A549 (cell line): ENCODE data around the gene PKDCC. TPM values are rescaled to one million over a fixed set of nuclear protein-coding genes. Genes with fewer than 3 reads are reported as not detected.

Experiments
- ATAC-seq, 2 experiments: fragments of 200-7000 bp in 1 of 2; fragments of >200 bp in 1 of 2; cut with Nextera tagmentation in 1 of 2; cut with Tn5 transposase in 1 of 2; 3 replicates each; pipeline versions ENCODE4 v1.8.0 to v1.9.1; 2018 to 2020; ENCODE audit warnings: mild to moderate bottlenecking in 1 of 2, moderate library complexity in 1 of 2
- CTCF ChIA-PET: fragments of 300-600 bp; sonication (Branson Sonifier 250); formaldehyde crosslinking; extraction: SDS; loops from one replicate; lab custom pipeline; 2021; ENCODE audit warnings: antibody characterized with exemption, inconsistent platforms; lab: Yijun Ruan, JAX
- POLR2A ChIA-PET: fragments of 350-600 bp; formaldehyde crosslinking; extraction: SDS; loops from one replicate; lab custom pipeline; 2021; ENCODE audit warnings: antibody characterized with exemption, inconsistent platforms; lab: Yijun Ruan, JAX
- DNase-seq, 2 experiments: peaks; one replicate each; pipeline versions ENCODE4 v3.0.0 to v3.0.0-alpha.2; 2011 to 2016; ENCODE audit warnings: low read depth in 1 of 2, low spot score in 1 of 2
- FAIRE-seq: peaks from 2 replicates; lab custom pipeline; 2011; peaks lifted over from hg19 to GRCh38; lab: Jason Lieb, UNC
- H3K27ac ChIP-seq, 2 experiments: fragments of >200 bp; sonication (Bioruptor Twin); formaldehyde crosslinking; 3 replicates each; pipeline ENCODE4 v1.5.1; 2016 to 2017
- H3K4me1 ChIP-seq: fragments of >200 bp; sonication (Bioruptor Twin); formaldehyde crosslinking; 3 replicates; pipeline ENCODE4 v1.6.1; 2016
- H3K4me2 ChIP-seq: fragments of >200 bp; sonication (Bioruptor Twin); formaldehyde crosslinking; 3 replicates; pipeline ENCODE4 v1.6.1; 2016
- H3K4me3 ChIP-seq: fragments of >200 bp; sonication (Bioruptor Twin); formaldehyde crosslinking; 3 replicates; pipeline ENCODE4 v1.5.1; 2016
- H3K9me3 ChIP-seq: fragments of >200 bp; sonication (Bioruptor Twin); formaldehyde crosslinking; 3 replicates; pipeline ENCODE4 v1.6.1; 2016
- BHLHE40 ChIP-seq: IDR thresholded peaks from 2 replicates; pipeline ENCODE4 v1.6.1; 2012; ENCODE audit warnings: low read depth, low read length, inconsistent platforms
- CBX2 ChIP-seq: fragments of 200-600 bp; sonication (generic); IDR thresholded peaks from 2 replicates; pipeline ENCODE4 v1.6.1; 2016; ENCODE audit warnings: low read depth, mild to moderate bottlenecking, borderline replicate concordance
- CBX8 ChIP-seq: fragments of 200-600 bp; sonication (generic); IDR thresholded peaks from 2 replicates; pipeline ENCODE4 v1.6.1; 2016
- ESRRA ChIP-seq: fragments of 150-350 bp; IDR thresholded peaks from 2 replicates; pipeline ENCODE4 v1.6.1; 2014; ENCODE audit warnings: mild to moderate bottlenecking, low read length, borderline replicate concordance
- FOSB ChIP-seq: fragments of 250-450 bp; sonication (Bioruptor Pico); IDR thresholded peaks from 2 replicates; pipeline ENCODE4 v1.5.0; 2020; ENCODE audit warnings: mild to moderate bottlenecking, moderate library complexity
- FOXS1 ChIP-seq: fragments of 250-450 bp; sonication (Bioruptor Pico); IDR thresholded peaks from 2 replicates; pipeline ENCODE4 v1.5.0; 2020; ENCODE audit warnings: mild to moderate bottlenecking, moderate library complexity
- HDAC2 ChIP-seq: fragments of 200-600 bp; sonication (generic); IDR thresholded peaks from 2 replicates; pipeline ENCODE4 v1.6.1; 2016
- HEYL ChIP-seq: fragments of 250-450 bp; sonication (Bioruptor Pico); IDR thresholded peaks from 2 replicates; pipeline ENCODE4 v1.8.0; 2021; ENCODE audit warnings: mild to moderate bottlenecking, moderate library complexity
- MYC ChIP-seq: IDR thresholded peaks from 2 replicates; pipeline ENCODE4 v1.6.1; 2012; ENCODE audit warnings: mild to moderate bottlenecking, inconsistent platforms, low read length, improper control_type of control experiment, borderline replicate concordance
- NFE2L2 ChIP-seq: fragments of 150-350 bp; conservative IDR thresholded peaks from 2 replicates; pipeline ENCODE4 v1.6.1; 2014; ENCODE audit warnings: low read length
- POLR2A ChIP-seq: IDR thresholded peaks from 2 replicates; pipeline ENCODE4 v1.6.1; 2012; ENCODE audit warnings: mild to moderate bottlenecking, low read length
- RAD21 ChIP-seq, 2 experiments: fragments of >200 bp in 1 of 2; sonication (Bioruptor Twin) in 1 of 2; formaldehyde crosslinking in 1 of 2; IDR thresholded peaks in 1 of 2; conservative IDR thresholded peaks in 1 of 2; 2 replicates in 1 of 2; 3 replicates in 1 of 2; pipeline ENCODE4 v1.6.1; 2012 to 2018; ENCODE audit warnings: inconsistent platforms in 1 of 2
- RARB ChIP-seq: fragments of 250-450 bp; sonication (Bioruptor Pico); IDR thresholded peaks from 2 replicates; pipeline ENCODE4 v1.8.0; 2021; ENCODE audit warnings: mild to moderate bottlenecking, moderate library complexity
- SREBF2 ChIP-seq: fragments of 450-650 bp; IDR thresholded peaks from 2 replicates; pipeline ENCODE4 v1.6.1; 2014; ENCODE audit warnings: mild to moderate bottlenecking, moderate library complexity
- TFCP2L1 ChIP-seq: fragments of 250-450 bp; sonication (Bioruptor Pico); IDR thresholded peaks from 2 replicates; pipeline ENCODE4 v1.5.0; 2021; ENCODE audit warnings: mild to moderate bottlenecking
- TP53 ChIP-seq: fragments of 250-450 bp; sonication (Bioruptor Pico); IDR thresholded peaks from 2 replicates; pipeline ENCODE4 v1.5.0; 2021; ENCODE audit warnings: mild to moderate bottlenecking, moderate library complexity
- ZFP36 ChIP-seq: fragments of 450-650 bp; IDR thresholded peaks from 2 replicates; pipeline ENCODE4 v1.6.1; 2014; ENCODE audit warnings: borderline replicate concordance; ENCODE audit not compliant: partially characterized antibody
- ZNF302 ChIP-seq: fragments of 250-450 bp; sonication (Bioruptor Pico); IDR thresholded peaks from 2 replicates; pipeline ENCODE4 v1.9.0; 2021; ENCODE audit warnings: inconsistent platforms, mild to moderate bottlenecking, moderate library complexity
- ZSCAN20 ChIP-seq: fragments of 250-450 bp; sonication (Bioruptor Pico); IDR thresholded peaks from 2 replicates; pipeline ENCODE4 v1.8.0; 2022; ENCODE audit warnings: mild to moderate bottlenecking, moderate library complexity
- WGBS: methylation state at CpG from one replicate; pipeline ENCODE4 v1.1.6; 2017; ENCODE audit errors: missing lambda C conversion rate; 5-methylcytosine and 5-hydroxymethylcytosine counted together
- polyA plus RNA-seq, 4 experiments: library from polyadenylated mRNA; depleted of rRNA in 3 of 4; stranded (reverse); fragments of >200 nt; fragmentation: RNase III in 1 of 4; extraction: RNeasy Plus Mini Kit Qiagen cat#74134 plus additional on column Dnase treatment in 1 of 4; gene quantifications; 2 replicates in 3 of 4; 3 replicates in 1 of 4; pipeline ENCODE4 v1.2.3, GENCODE V29; 2011 to 2017
- TF ChIP-seq, protein P1 (sequence below): fragments of >200 bp; sonication (Bioruptor Twin); formaldehyde crosslinking; IDR thresholded peaks from 3 replicates; pipeline ENCODE4 v1.5.1; 2016
- TF ChIP-seq, protein P2 (sequence below): fragments of 250-450 bp; sonication (Bioruptor Pico); IDR thresholded peaks from 2 replicates; pipeline ENCODE4 v1.5.0; 2020; ENCODE audit warnings: low read depth, mild to moderate bottlenecking, moderate library complexity
- TF ChIP-seq, protein P3 (sequence below): fragments of 450-650 bp; IDR thresholded peaks from 2 replicates; pipeline ENCODE4 v1.6.1; 2014; ENCODE audit warnings: antibody characterized with exemption
- TF ChIP-seq, protein P4 (sequence below): fragments of >200 bp; sonication (Bioruptor Twin); formaldehyde crosslinking; IDR thresholded peaks from 3 replicates; pipeline ENCODE4 v1.6.1; 2016

PKDCC gene
- polyA plus RNA-seq, 2 of the 4 experiments (the other 2 are of a cell fraction): 30.0 to 64.5 TPM

DNA sequence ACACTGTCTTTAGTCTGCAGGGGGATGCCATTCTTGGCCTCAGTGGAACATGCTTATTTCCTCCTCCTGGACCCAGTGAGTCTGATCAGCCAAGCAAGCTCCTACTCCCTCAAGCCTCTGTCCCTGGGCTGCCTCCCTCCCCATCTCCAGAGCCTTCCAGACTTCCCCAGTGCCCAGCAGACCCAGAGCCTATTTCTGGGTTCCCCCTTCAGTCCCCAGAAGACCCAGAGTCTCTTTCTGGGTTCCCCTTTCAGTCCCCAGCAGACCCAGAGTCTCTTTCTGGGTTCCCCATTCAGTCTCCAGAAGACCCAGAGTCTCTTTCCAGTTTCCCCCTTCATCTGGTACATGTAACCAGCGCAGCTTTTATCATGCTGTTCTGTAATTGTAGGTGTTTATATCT, 17.0 kb upstream of the PKDCC start:
- H3K27ac ChIP-seq: no peak overlapping the region
- ChIA-PET POLR2A (no interaction called here), CTCF (interaction anchor here (1.3 to 2.1 kb wide), 2 partner anchors 38 to 56 kb away, joined by 3 to 5 read pairs; no protein-coding TSS in a partner anchor)
- no peaks in the 10 kb centered on the region for H3K9me3 ChIP-seq
- no peaks in the 10 kb centered on the region for H3K4me1 ChIP-seq
- no peak for FAIRE-seq
- DNase-seq: no peak
- WGBS: 93% methylated on average over 1 of the region's 1 CpG
- no peak overlapping the region for H3K4me3 ChIP-seq
- no peak overlapping the region for H3K4me2 ChIP-seq
- TF ChIP-seq, protein P1, sequence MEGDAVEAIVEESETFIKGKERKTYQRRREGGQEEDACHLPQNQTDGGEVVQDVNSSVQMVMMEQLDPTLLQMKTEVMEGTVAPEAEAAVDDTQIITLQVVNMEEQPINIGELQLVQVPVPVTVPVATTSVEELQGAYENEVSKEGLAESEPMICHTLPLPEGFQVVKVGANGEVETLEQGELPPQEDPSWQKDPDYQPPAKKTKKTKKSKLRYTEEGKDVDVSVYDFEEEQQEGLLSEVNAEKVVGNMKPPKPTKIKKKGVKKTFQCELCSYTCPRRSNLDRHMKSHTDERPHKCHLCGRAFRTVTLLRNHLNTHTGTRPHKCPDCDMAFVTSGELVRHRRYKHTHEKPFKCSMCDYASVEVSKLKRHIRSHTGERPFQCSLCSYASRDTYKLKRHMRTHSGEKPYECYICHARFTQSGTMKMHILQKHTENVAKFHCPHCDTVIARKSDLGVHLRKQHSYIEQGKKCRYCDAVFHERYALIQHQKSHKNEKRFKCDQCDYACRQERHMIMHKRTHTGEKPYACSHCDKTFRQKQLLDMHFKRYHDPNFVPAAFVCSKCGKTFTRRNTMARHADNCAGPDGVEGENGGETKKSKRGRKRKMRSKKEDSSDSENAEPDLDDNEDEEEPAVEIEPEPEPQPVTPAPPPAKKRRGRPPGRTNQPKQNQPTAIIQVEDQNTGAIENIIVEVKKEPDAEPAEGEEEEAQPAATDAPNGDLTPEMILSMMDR: no peak
- TF ChIP-seq ZNF302 (CRISPR knock-in tag): no peak
- TF ChIP-seq ZFP36: no peak
- TF ChIP-seq CBX2: no peak
- TF ChIP-seq HEYL (CRISPR knock-in tag): no peak
- TF ChIP-seq SREBF2: no peak
- no peak for TF ChIP-seq HDAC2
- no peak for TF ChIP-seq RARB (CRISPR knock-in tag)
- no peak for TF ChIP-seq POLR2A
- no peak for TF ChIP-seq RAD21 (conservative IDR thresholded peaks at IDR 0.05 in 1 of 2, IDR thresholded peaks at IDR 0.05 in 1 of 2)
- TF ChIP-seq, protein P2, sequence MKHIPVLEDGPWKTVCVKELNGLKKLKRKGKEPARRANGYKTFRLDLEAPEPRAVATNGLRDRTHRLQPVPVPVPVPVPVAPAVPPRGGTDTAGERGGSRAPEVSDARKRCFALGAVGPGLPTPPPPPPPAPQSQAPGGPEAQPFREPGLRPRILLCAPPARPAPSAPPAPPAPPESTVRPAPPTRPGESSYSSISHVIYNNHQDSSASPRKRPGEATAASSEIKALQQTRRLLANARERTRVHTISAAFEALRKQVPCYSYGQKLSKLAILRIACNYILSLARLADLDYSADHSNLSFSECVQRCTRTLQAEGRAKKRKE (CRISPR knock-in tag): no peak
- no peak for TF ChIP-seq FOSB (CRISPR knock-in tag)
- no peak for TF ChIP-seq BHLHE40
- no peak for TF ChIP-seq ESRRA
- TF ChIP-seq, protein P3, sequence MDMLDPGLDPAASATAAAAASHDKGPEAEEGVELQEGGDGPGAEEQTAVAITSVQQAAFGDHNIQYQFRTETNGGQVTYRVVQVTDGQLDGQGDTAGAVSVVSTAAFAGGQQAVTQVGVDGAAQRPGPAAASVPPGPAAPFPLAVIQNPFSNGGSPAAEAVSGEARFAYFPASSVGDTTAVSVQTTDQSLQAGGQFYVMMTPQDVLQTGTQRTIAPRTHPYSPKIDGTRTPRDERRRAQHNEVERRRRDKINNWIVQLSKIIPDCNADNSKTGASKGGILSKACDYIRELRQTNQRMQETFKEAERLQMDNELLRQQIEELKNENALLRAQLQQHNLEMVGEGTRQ: no peak
- no peak for TF ChIP-seq NFE2L2
- TF ChIP-seq MYC: no peak
- no peak for ATAC-seq

DNA sequence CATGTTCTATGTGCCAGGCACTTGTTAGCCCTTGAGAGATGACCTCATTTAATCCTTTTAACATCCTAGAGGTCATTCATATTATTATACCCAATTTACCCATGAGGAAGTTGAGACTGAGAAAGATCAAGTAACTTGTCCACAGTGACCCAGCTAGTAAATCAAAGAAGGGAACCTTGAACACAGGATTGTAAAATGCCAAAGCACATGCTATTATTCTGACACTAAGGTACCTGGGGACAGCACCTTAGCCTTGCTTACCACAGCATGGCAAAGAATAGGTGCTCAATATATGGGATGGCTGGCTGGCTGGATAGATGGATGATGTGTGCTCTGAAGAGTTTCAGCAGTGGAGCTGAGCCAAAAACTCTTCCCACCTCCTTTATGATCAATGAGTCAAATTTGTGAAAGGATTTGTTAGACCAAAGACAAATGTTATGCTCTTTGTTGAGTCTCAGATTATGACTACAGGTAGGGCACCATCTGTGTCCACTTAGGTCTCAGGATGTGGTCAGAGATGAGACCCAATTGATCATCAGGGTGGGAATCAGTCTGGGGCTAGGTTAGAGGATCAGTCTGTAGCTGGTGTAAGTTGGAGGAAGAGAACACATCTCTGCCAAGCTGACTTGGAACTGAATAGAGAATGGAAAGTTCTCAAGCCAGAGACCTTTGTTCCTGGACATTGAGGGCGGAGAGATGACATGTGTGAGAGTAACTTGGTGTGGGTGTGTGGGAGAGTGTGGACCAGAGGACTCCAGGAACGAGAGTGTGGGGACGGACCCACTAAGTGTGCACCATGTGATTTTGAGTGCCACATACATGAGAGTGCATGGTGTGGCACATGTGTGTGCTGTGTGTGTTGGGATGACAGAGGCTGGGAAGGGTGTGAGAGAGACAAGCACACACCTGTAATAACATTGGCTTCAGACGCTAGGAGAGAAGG, 16.3 kb upstream of the PKDCC start:
- no peaks in the 10 kb centered on the region for H3K9me3 ChIP-seq
- WGBS: 77% methylated on average over 4 of the region's 4 CpGs
- CTCF ChIA-PET: interaction anchor here (0.5 to 2.1 kb wide), 4 partner anchors 10 to 112 kb away, joined by 3 to 5 read pairs (median 4); no protein-coding TSS in a partner anchor
- ATAC-seq (no peak), FAIRE-seq (no peak), DNase-seq (no peak)
- H3K4me2 ChIP-seq: no peak overlapping the region
- POLR2A ChIA-PET: no interaction called here
- no peak overlapping the region for H3K27ac ChIP-seq
- no peak for TF ChIP-seq TFCP2L1
- no peak for TF ChIP-seq TP53 (CRISPR knock-in tag)
- no peak for TF ChIP-seq FOXS1
- TF ChIP-seq CBX8: no peak
- TF ChIP-seq, protein P4, sequence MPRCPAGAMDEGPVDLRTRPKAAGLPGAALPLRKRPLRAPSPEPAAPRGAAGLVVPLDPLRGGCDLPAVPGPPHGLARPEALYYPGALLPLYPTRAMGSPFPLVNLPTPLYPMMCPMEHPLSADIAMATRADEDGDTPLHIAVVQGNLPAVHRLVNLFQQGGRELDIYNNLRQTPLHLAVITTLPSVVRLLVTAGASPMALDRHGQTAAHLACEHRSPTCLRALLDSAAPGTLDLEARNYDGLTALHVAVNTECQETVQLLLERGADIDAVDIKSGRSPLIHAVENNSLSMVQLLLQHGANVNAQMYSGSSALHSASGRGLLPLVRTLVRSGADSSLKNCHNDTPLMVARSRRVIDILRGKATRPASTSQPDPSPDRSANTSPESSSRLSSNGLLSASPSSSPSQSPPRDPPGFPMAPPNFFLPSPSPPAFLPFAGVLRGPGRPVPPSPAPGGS: no peak
- TF ChIP-seq ZSCAN20 (CRISPR knock-in tag): no peak
- no peak for TF ChIP-seq RAD21 (conservative IDR thresholded peaks at IDR 0.05 in 1 of 2, IDR thresholded peaks at IDR 0.05 in 1 of 2)
- TF ChIP-seq, protein P2 (CRISPR knock-in tag): no peak
- no peak overlapping the region for H3K4me3 ChIP-seq
- no peaks in the 10 kb centered on the region for H3K4me1 ChIP-seq
